A673 (cell line): ENCODE measurements around the gene PAX7. TPM values are rescaled to one million over a fixed set of nuclear protein-coding genes. Genes with fewer than 3 reads are reported as not detected.

Source experiments
- BruUV-seq: library from RNA; stranded (reverse); fragments of 400-500 nt; replicated peaks from 2 replicates; lab custom pipeline; 2021; lab: Mats Ljungman, UMichigan
- CTCF ChIA-PET: fragments of 300-600 bp; sonication (Branson Sonifier 250); formaldehyde crosslinking; loops from one replicate; lab custom pipeline; 2022; ENCODE audit warnings: antibody characterized with exemption; lab: Charles Lee
- POLR2A ChIA-PET: fragments of 300-600 bp; sonication (Branson Sonifier 250); formaldehyde crosslinking; loops from one replicate; lab custom pipeline; 2022; ENCODE audit warnings: antibody characterized with exemption; ENCODE audit not compliant: low non-redundant PET; lab: Charles Lee
- DNase-seq: peaks from one replicate; pipeline ENCODE4 v3.0.0-alpha.2; 2015; ENCODE audit warnings: low spot score
- H3K27ac ChIP-seq: fragments of 200-600 bp; sonication (generic); 2 replicates; pipeline ENCODE4 v1.5.1; 2016; ENCODE audit warnings: mixed run types, low read depth, mild to moderate bottlenecking, mixed read lengths, antibody characterized with exemption, low read length; ENCODE audit not compliant: poor library complexity, severe bottlenecking
- H3K27me3 ChIP-seq: fragments of 200-600 bp; sonication (generic); replicated peaks from 2 replicates; pipeline ENCODE4 v1.6.1; 2017; ENCODE audit warnings: mixed run types, low read depth, mild to moderate bottlenecking, mixed read lengths, antibody characterized with exemption, low read length; ENCODE audit not compliant: insufficient read depth, poor library complexity
- H3K36me3 ChIP-seq: fragments of 200-600 bp; sonication (generic); 2 replicates; pipeline ENCODE4 v1.6.1; 2016; ENCODE audit warnings: mixed run types, mild to moderate bottlenecking, mixed read lengths, antibody characterized with exemption, low read length; ENCODE audit not compliant: insufficient read depth, poor library complexity, severe bottlenecking
- H3K4me1 ChIP-seq: fragments of 200-600 bp; sonication (generic); 2 replicates; pipeline ENCODE4 v1.6.1; 2017; ENCODE audit warnings: mixed run types, mild to moderate bottlenecking, mixed read lengths, antibody characterized with exemption, low read length; ENCODE audit not compliant: insufficient read depth, poor library complexity, severe bottlenecking
- H3K4me3 ChIP-seq: fragments of 200-600 bp; sonication (generic); 2 replicates; pipeline ENCODE4 v1.5.1; 2016; ENCODE audit warnings: low read depth, mixed run types, mild to moderate bottlenecking, mixed read lengths, low read length; ENCODE audit not compliant: poor library complexity, severe bottlenecking
- H3K9me3 ChIP-seq: fragments of 200-600 bp; sonication (generic); 2 replicates; pipeline ENCODE4 v1.6.1; 2016; ENCODE audit warnings: mixed run types, low read depth, mild to moderate bottlenecking, mixed read lengths, antibody characterized with exemption, low read length; ENCODE audit not compliant: poor library complexity, severe bottlenecking
- EZH2 ChIP-seq: fragments of 200-600 bp; sonication (generic); IDR thresholded peaks from 2 replicates; pipeline ENCODE4 v1.6.1; 2017; ENCODE audit warnings: borderline replicate concordance, low read depth, mild to moderate bottlenecking, mixed read lengths, antibody characterized with exemption, low read length; ENCODE audit not compliant: poor library complexity, severe bottlenecking
- intact Hi-C: fragments of 100-400 bp; cut with micrococcal nuclease; formaldehyde crosslinking; loops from one replicate; pipeline ENCODE4 v1.10.0; 2022; ENCODE audit not compliant: unreplicated experiment
- total RNA-seq: library from RNA; stranded (reverse); gene quantifications from 2 replicates; pipeline ENCODE4 v1.2.3, GENCODE V29; 2021
- TF ChIP-seq, protein P1 (sequence below): fragments of 300-800, 200-600 bp; sonication (generic); conservative IDR thresholded peaks from 2 replicates; pipeline ENCODE4 v1.5.1; 2017; ENCODE audit warnings: low read depth, mild to moderate bottlenecking, antibody characterized with exemption, low read length, moderate library complexity, mixed read lengths

Gene PAX7
- total RNA-seq, 1 experiment from 2014 or later, result 36.5 TPM

DNA sequence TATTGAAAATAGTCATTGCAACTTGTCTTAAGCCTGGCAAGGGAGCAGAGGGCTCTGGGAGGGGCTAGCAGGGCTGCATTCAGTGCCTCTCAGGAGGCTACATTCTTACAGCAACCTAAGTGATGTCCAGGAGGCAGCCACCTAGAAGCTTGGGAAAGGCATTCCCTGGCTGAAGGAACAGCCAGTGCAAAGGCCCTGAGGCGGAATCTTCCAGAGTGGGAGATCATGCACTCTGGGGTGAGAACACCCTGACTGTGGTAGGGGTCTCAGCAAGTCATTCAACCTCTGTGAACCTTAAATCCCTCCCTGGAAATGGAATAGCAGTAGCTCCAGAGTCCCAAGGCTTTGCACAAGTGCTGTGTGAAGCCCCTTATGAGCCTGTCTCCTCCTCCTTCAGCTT lies 144.7 kb downstream of the PAX7 start:
- CTCF ChIA-PET, result no interaction called here

DNA sequence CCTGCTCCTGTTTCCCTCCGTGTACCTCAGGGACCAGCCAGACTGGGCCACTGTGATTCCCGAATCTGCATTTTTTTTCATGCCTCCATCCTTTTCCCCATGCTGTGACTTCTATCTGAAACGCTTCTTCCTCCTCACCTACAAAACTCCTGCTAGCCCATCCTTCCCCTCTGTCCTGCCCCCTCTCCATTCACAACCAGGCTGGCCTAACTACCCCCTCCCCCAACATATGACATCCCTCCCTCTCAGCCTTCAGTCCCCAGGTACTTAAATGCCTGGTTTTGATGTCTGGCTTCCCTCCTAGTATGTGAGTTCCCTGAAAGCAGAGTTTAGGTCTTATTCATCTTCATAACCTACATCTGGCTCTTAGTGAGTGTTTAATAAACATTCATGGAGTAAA lies 146.1 kb downstream of the PAX7 start:
- ChIA-PET POLR2A (no interaction called here), CTCF (no interaction called here)
- Histone ChIP-seq H3K9me3 (no peaks in the 10 kb centered on the region), H3K36me3 (no peaks in the 10 kb centered on the region), H3K4me1 (no peaks in the 10 kb centered on the region), H3K27me3 (peaks cover 20% of the 10 kb centered on the region), H3K27ac (no peak overlapping the region), H3K4me3 (no peak overlapping the region)
- no peak for TF ChIP-seq EZH2
- TF ChIP-seq, protein P1, sequence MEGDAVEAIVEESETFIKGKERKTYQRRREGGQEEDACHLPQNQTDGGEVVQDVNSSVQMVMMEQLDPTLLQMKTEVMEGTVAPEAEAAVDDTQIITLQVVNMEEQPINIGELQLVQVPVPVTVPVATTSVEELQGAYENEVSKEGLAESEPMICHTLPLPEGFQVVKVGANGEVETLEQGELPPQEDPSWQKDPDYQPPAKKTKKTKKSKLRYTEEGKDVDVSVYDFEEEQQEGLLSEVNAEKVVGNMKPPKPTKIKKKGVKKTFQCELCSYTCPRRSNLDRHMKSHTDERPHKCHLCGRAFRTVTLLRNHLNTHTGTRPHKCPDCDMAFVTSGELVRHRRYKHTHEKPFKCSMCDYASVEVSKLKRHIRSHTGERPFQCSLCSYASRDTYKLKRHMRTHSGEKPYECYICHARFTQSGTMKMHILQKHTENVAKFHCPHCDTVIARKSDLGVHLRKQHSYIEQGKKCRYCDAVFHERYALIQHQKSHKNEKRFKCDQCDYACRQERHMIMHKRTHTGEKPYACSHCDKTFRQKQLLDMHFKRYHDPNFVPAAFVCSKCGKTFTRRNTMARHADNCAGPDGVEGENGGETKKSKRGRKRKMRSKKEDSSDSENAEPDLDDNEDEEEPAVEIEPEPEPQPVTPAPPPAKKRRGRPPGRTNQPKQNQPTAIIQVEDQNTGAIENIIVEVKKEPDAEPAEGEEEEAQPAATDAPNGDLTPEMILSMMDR, result no peak
- DNase-seq, result no peak
- no TSS peak for BruUV-seq
- intact Hi-C loops, result no loop called here

More for the DNA sequence above, 144.7 kb downstream of the PAX7 start:
- Histone ChIP-seq H3K4me3 (no peak overlapping the region), H3K27ac (no peak overlapping the region), H3K4me1 (no peaks in the 10 kb centered on the region), H3K27me3 (peaks cover 28% of the 10 kb centered on the region), H3K9me3 (no peaks in the 10 kb centered on the region), H3K36me3 (no peaks in the 10 kb centered on the region)
- no TSS peak for BruUV-seq
- intact Hi-C loops, result no loop called here
- no peak for DNase-seq
- TF ChIP-seq, protein P1, result no peak
- no peak for TF ChIP-seq EZH2
- POLR2A ChIA-PET, result no interaction called here

DNA sequence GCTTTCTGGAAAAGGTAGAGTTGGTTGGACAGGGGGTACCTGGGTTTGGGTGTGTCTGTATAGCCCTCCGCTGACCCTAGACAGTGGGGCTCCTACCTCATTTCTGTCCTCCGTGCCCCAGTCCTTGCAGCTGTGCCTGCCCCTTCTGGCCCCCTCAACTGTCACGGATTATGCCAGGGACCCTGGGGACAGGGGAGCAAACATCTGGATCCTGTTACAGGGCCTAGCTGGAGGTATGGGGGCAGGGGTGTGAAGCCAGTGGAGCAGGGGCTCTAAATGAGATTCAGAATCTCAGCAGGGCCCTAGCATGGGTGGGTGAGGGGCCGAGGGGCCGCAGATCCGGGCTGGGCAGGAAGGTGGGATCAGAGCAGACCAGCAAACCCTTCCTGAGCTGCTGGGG lies 147.8 kb downstream of the PAX7 start:
- CTCF ChIA-PET, result no interaction called here
- no TSS peak for BruUV-seq
- no peak overlapping the region for H3K27ac ChIP-seq
- DNase-seq, result no peak
- no peaks in the 10 kb centered on the region for H3K36me3 ChIP-seq
- TF ChIP-seq, protein P1, result no peak
- TF ChIP-seq EZH2, result no peak
- H3K27me3 ChIP-seq, result peaks cover 6% of the 10 kb centered on the region
- POLR2A ChIA-PET, result no interaction called here
- no peak overlapping the region for H3K4me3 ChIP-seq
- H3K4me1 ChIP-seq, result no peaks in the 10 kb centered on the region
- intact Hi-C loops, result no loop called here
- H3K9me3 ChIP-seq, result no peaks in the 10 kb centered on the region
